SK-N-SH (cell line): ENCODE measurements around the gene ISYNA1. TPM values are rescaled to one million over a fixed set of nuclear protein-coding genes. Genes with fewer than 3 reads are reported as not detected.

Source experiments
- CTCF ChIA-PET: fragments of 300-600, 350-600 bp; formaldehyde crosslinking; extraction: SDS; loops from one replicate; lab custom pipeline; 2021; lab: Yijun Ruan, JAX
- POLR2A ChIA-PET: fragments of 350-600 bp; sonication (Branson Sonifier 250); formaldehyde crosslinking; extraction: SDS; loops from one replicate; lab custom pipeline; 2020; ENCODE audit warnings: antibody characterized with exemption, inconsistent platforms; lab: Yijun Ruan, JAX
- DNase-seq: peaks from one replicate; pipeline ENCODE4 v3.0.0; 2012
- H2AFZ ChIP-seq: fragments of 200-600 bp; sonication (generic); 2 replicates; pipeline ENCODE4 v1.8.1; 2016; ENCODE audit warnings: antibody characterized with exemption, mild to moderate bottlenecking, low read depth
- H3F3A ChIP-seq: fragments of 200-600 bp; sonication (generic); replicated peaks from 2 replicates; pipeline ENCODE3; 2016; ENCODE audit warnings: antibody characterized with exemption, mild to moderate bottlenecking; ENCODE audit not compliant: insufficient read depth
- H3K27ac ChIP-seq, 2 experiments: fragments of 200-500 bp in 1 of 2; fragments of 200-600 bp in 1 of 2; sonication (Bioruptor generic) in 1 of 2; sonication (generic), shearing (Covaris generic) in 1 of 2; 2 replicates each; pipeline versions ENCODE4 v1.5.1 to v1.6.1; 2014 to 2016; ENCODE audit warnings: low read depth in 2 of 2, inconsistent platforms in 1 of 2, low read length in 1 of 2, mild to moderate bottlenecking in 1 of 2, mixed read lengths in 1 of 2
- H3K27me3 ChIP-seq: fragments of 200-600 bp; sonication (generic), shearing (Covaris generic); 2 replicates; pipeline ENCODE4 v1.6.1; 2016; ENCODE audit warnings: mixed run types; ENCODE audit not compliant: insufficient read depth
- H3K36me3 ChIP-seq, 2 experiments: fragments of 200-500 bp in 1 of 2; fragments of 200-600 bp in 1 of 2; sonication (Bioruptor generic) in 1 of 2; sonication (generic) in 1 of 2; replicated peaks in 1 of 2; 2 replicates each; pipeline versions ENCODE3 to v1.5.1; 2014 to 2016; ENCODE audit warnings: low read length in 1 of 2, mild to moderate bottlenecking in 1 of 2; ENCODE audit not compliant: insufficient read depth in 2 of 2, control insufficient read depth in 1 of 2
- H3K4me1 ChIP-seq, 2 experiments: fragments of 200-500 bp in 1 of 2; fragments of 200-600 bp in 1 of 2; sonication (Bioruptor generic) in 1 of 2; sonication (generic), shearing (Covaris generic) in 1 of 2; 2 replicates each; pipeline versions ENCODE4 v1.5.1 to v1.6.1; 2014 to 2016; ENCODE audit warnings: low read depth in 1 of 2, low read length in 1 of 2, mixed run types in 1 of 2; ENCODE audit not compliant: insufficient read depth in 2 of 2, control insufficient read depth in 1 of 2
- H3K4me2 ChIP-seq: fragments of 200-600 bp; sonication (generic), shearing (Covaris generic); 2 replicates; pipeline ENCODE4 v1.6.1; 2017; ENCODE audit warnings: mixed run types
- H3K4me3 ChIP-seq, 2 experiments: fragments of 200-500 bp in 1 of 2; fragments of 200-600 bp in 1 of 2; sonication (Bioruptor generic) in 1 of 2; sonication (generic), shearing (Covaris generic) in 1 of 2; 2 replicates each; pipeline versions ENCODE4 v1.5.1 to v1.8.1; 2014 to 2016; ENCODE audit warnings: low read depth in 2 of 2, inconsistent platforms in 1 of 2, low read length in 1 of 2, mild to moderate bottlenecking in 1 of 2, mixed read lengths in 1 of 2, moderate library complexity in 1 of 2
- H3K79me2 ChIP-seq: fragments of 200-600 bp; sonication (generic); 2 replicates; pipeline ENCODE4 v1.8.1; 2017; ENCODE audit warnings: mild to moderate bottlenecking; ENCODE audit not compliant: insufficient read depth
- H3K9ac ChIP-seq: fragments of 200-600 bp; sonication (generic); 2 replicates; pipeline ENCODE4 v1.6.1; 2017; ENCODE audit warnings: mixed run types
- H3K9me2 ChIP-seq: fragments of 200-600 bp; sonication (generic); 2 replicates; pipeline ENCODE4 v1.6.1; 2017; ENCODE audit warnings: mixed run types
- H3K9me3 ChIP-seq: fragments of 200-600 bp; sonication (generic); 2 replicates; pipeline ENCODE4 v1.6.1; 2017; ENCODE audit warnings: mixed run types, mild to moderate bottlenecking, moderate library complexity
- H4K20me1 ChIP-seq: fragments of 200-600 bp; sonication (generic); 2 replicates; pipeline ENCODE4 v1.6.1; 2017; ENCODE audit warnings: mild to moderate bottlenecking, mixed run types; ENCODE audit not compliant: insufficient read depth
- EP300 ChIP-seq, 2 experiments: IDR thresholded peaks; 2 replicates each; pipeline versions ENCODE4 v1.4.0 to v1.6.1; 2012; ENCODE audit warnings: borderline replicate concordance in 1 of 2, low read depth in 1 of 2, low read length in 1 of 2
- GATA2 ChIP-seq: sonication (generic); formaldehyde crosslinking; IDR thresholded peaks from 2 replicates; pipeline ENCODE4 v1.5.0; 2020; ENCODE audit warnings: mild to moderate bottlenecking, missing genetic modification reagents
- JUND ChIP-seq: IDR thresholded peaks from 2 replicates; pipeline ENCODE4 v1.4.0; 2012
- MXI1 ChIP-seq: IDR thresholded peaks from 2 replicates; pipeline ENCODE4 v1.6.1; 2012; ENCODE audit warnings: mild to moderate bottlenecking, low read depth, low read length, improper control_type of control experiment
- NFIC ChIP-seq: IDR thresholded peaks from 2 replicates; pipeline ENCODE4 v1.4.0; 2012; ENCODE audit warnings: borderline replicate concordance
- RAD21 ChIP-seq: IDR thresholded peaks from 2 replicates; pipeline ENCODE4 v1.6.1; 2012; ENCODE audit warnings: mild to moderate bottlenecking, low read length
- TCF12 ChIP-seq: IDR thresholded peaks from 2 replicates; pipeline ENCODE4 v1.4.0; 2012
- YY1 ChIP-seq: IDR thresholded peaks from 2 replicates; pipeline ENCODE4 v1.4.0; 2012; ENCODE audit warnings: low read depth, mild to moderate bottlenecking
- ZBTB33 ChIP-seq: IDR thresholded peaks from 2 replicates; pipeline ENCODE4 v1.4.0; 2012; ENCODE audit warnings: low read depth, borderline replicate concordance
- WGBS: methylation state at CpG from one replicate; pipeline ENCODE4 v1.1.6; 2017; ENCODE audit warnings: low lambda C conversion rate; 5-methylcytosine and 5-hydroxymethylcytosine counted together
- polyA plus RNA-seq, 3 experiments: library from polyadenylated mRNA; depleted of rRNA; stranded (reverse); fragments of >200 nt; gene quantifications; 2 replicates each; pipeline ENCODE4 v1.2.3, GENCODE V29; 2012
- TF ChIP-seq, protein P1 (sequence below): fragments of 200-600 bp; sonication (generic); IDR thresholded peaks from 2 replicates; pipeline ENCODE4 v1.6.1; 2017; ENCODE audit warnings: antibody characterized with exemption, mild to moderate bottlenecking, moderate library complexity
- TF ChIP-seq, protein P2 (sequence below): IDR thresholded peaks from 2 replicates; pipeline ENCODE4 v1.4.0; 2012; ENCODE audit warnings: low read depth
- TF ChIP-seq, protein P3 (sequence below): fragments of 150-350 bp; IDR thresholded peaks from 2 replicates; pipeline ENCODE4 v1.6.1; 2017; ENCODE audit warnings: antibody characterized with exemption, low read length, low read depth, borderline replicate concordance
- TF ChIP-seq, protein P4 (sequence below): IDR thresholded peaks from 2 replicates; pipeline ENCODE4; 2012

The ISYNA1 gene
- polyA plus RNA-seq, 1 of the 3 experiments (the other 2 are of a cell fraction) = 48.0 TPM

GRCh38 chr19:18423258-18424020, 14.5 kb downstream of the ISYNA1 start:
- Histone ChIP-seq H3K27ac (no peak overlapping the region), H3F3A (peaks cover 4% of the 10 kb centered on the region), H3K4me3 (no peak overlapping the region), H3K9ac (no peak overlapping the region), H3K4me1 (peaks cover 16 to 44% of the 10 kb centered on the region in 2 experiments; a peak in 2 of 4 replicates), H3K27me3 (no peaks in the 10 kb centered on the region), H3K9me3 (no peaks in the 10 kb centered on the region), H3K9me2 (no peaks in the 10 kb centered on the region), H3K79me2 (peaks cover 66% of the 10 kb centered on the region), H2AFZ (no peak overlapping the region), H3K4me2 (no peak overlapping the region), H4K20me1 (peaks cover 52% of the 10 kb centered on the region)
- no peak for DNase-seq
- 97% methylated on average over 20 of the region's 21 CpGs for WGBS
- ChIA-PET POLR2A (interaction anchor here (1.2 kb wide), 1 partner anchor 142 kb away, joined by 3 read pairs; the partner anchor contains the start of gene JUND), CTCF (interaction anchor here (0.8 to 1.5 kb wide), 5 partner anchors 9 to 172 kb away, joined by 3 to 4 read pairs (median 3); no protein-coding TSS in a partner anchor)
- TF ChIP-seq, protein P1, sequence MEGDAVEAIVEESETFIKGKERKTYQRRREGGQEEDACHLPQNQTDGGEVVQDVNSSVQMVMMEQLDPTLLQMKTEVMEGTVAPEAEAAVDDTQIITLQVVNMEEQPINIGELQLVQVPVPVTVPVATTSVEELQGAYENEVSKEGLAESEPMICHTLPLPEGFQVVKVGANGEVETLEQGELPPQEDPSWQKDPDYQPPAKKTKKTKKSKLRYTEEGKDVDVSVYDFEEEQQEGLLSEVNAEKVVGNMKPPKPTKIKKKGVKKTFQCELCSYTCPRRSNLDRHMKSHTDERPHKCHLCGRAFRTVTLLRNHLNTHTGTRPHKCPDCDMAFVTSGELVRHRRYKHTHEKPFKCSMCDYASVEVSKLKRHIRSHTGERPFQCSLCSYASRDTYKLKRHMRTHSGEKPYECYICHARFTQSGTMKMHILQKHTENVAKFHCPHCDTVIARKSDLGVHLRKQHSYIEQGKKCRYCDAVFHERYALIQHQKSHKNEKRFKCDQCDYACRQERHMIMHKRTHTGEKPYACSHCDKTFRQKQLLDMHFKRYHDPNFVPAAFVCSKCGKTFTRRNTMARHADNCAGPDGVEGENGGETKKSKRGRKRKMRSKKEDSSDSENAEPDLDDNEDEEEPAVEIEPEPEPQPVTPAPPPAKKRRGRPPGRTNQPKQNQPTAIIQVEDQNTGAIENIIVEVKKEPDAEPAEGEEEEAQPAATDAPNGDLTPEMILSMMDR = no peak
- TF ChIP-seq EP300 (IDR thresholded peaks at IDR 0.05; ENCODE audit: borderline replicate concordance in 1 of 2, low read depth in 1 of 2, low read length in 1 of 2) (no peak), ZBTB33 (no peak), MXI1 (no peak), JUND (no peak), GATA2 (CRISPR knock-in tag) (no peak), YY1 (no peak), RAD21 (no peak), TCF12 (no peak), NFIC (no peak)
- TF ChIP-seq, protein P2, sequence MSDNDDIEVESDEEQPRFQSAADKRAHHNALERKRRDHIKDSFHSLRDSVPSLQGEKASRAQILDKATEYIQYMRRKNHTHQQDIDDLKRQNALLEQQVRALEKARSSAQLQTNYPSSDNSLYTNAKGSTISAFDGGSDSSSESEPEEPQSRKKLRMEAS = no peak
- TF ChIP-seq, protein P3, sequence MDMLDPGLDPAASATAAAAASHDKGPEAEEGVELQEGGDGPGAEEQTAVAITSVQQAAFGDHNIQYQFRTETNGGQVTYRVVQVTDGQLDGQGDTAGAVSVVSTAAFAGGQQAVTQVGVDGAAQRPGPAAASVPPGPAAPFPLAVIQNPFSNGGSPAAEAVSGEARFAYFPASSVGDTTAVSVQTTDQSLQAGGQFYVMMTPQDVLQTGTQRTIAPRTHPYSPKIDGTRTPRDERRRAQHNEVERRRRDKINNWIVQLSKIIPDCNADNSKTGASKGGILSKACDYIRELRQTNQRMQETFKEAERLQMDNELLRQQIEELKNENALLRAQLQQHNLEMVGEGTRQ = no peak
- TF ChIP-seq, protein P4, sequence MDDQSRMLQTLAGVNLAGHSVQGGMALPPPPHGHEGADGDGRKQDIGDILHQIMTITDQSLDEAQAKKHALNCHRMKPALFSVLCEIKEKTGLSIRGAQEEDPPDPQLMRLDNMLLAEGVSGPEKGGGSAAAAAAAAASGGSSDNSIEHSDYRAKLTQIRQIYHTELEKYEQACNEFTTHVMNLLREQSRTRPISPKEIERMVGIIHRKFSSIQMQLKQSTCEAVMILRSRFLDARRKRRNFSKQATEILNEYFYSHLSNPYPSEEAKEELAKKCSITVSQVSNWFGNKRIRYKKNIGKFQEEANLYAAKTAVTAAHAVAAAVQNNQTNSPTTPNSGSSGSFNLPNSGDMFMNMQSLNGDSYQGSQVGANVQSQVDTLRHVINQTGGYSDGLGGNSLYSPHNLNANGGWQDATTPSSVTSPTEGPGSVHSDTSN = no peak
- TF ChIP-seq, all 33 proteins: peak for 0
- H3K36me3 ChIP-seq = peaks cover 0 to 5% of the 10 kb centered on the region in 2 experiments
